ENCODE results near the gene CIBAR2. TPM values are rescaled to one million over a fixed set of nuclear protein-coding genes. Genes with fewer than 3 reads are reported as not detected.

CIBAR2 gene
- not detected in 2 replicates for total RNA-seq

DNA sequence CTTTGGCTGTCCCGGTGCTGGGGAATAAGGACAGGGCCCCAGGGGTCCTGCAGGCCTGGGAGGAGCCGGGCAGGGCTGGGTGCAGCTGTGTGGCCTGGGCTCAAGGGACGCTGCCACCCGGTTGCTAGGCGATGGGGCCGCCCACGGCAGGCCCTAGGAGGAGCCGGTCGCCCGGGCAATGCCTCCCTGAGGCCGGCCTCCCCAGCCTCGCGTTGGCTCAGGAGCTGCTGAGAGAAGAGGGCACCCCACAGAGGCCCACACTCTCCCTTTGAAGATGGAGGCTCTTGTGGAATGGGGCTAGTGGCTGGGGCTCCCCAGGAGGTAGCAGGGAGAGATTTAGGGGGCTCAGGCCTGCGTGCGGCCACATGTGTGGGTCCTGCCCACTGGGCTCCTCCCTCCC is at the start of gene CIBAR2:
TSS of gene CIBAR2 (minus strand) at position 109 of the 400 bp plus-strand sequence. CDS start 120 bp downstream, outside the sequence.

Other genes starting within 250 kb of the CIBAR2 start
- 117 and 132 TPM in 2 replicates for gene ZDHHC7, start 100.9 kb downstream of the CIBAR2 start, total RNA-seq
- 13.8 and 19.0 TPM in 2 replicates for gene KIAA0513, start 84.7 kb downstream of the CIBAR2 start, total RNA-seq

Data from myometrial cell (primary cell).